PC-3 (cell line): ENCODE results near the gene ARHGAP42. TPM values are rescaled to one million over a fixed set of nuclear protein-coding genes. Genes with fewer than 3 reads are reported as not detected.
"Not testable (repeated sequence)": the region's sequence is repeated elsewhere in the genome, so short reads cannot be mapped to it uniquely, and the experiment has no call there.

Source experiments
- ATAC-seq: fragments of 200-7000 bp; cut with Tn5 transposase; 2 replicates; pipeline ENCODE4 v1.9.1; 2020; ENCODE audit warnings: mild to moderate bottlenecking, moderate library complexity
- BruUV-seq: library from RNA; stranded (reverse); fragments of 400-500 nt; replicated peaks from 2 replicates; lab custom pipeline; 2021; lab: Mats Ljungman, UMichigan
- CTCF ChIA-PET: fragments of 300-600 bp; sonication (Branson Sonifier 250); formaldehyde crosslinking; loops from one replicate; lab custom pipeline; 2022; ENCODE audit warnings: antibody characterized with exemption; lab: Charles Lee
- POLR2A ChIA-PET: fragments of 300-600 bp; sonication (Branson Sonifier 250); formaldehyde crosslinking; loops from one replicate; lab custom pipeline; 2022; ENCODE audit warnings: antibody characterized with exemption; ENCODE audit not compliant: unreplicated experiment; lab: Charles Lee
- DNase-seq: peaks from one replicate; pipeline ENCODE4 v3.0.0-alpha.2; 2015
- H2AFZ ChIP-seq: fragments of 300-600 bp; sonication (generic); 2 replicates; pipeline ENCODE4 v1.6.0; 2016; ENCODE audit warnings: antibody characterized with exemption, low read length
- H3F3A ChIP-seq: fragments of 300-600 bp; sonication (generic); one replicate; pipeline ENCODE4 v1.6.0; 2017; ENCODE audit warnings: antibody characterized with exemption, low read length, control low read depth, mild to moderate bottlenecking; ENCODE audit not compliant: unreplicated experiment
- H3K27ac ChIP-seq: fragments of 300-600 bp; sonication (generic); 2 replicates; pipeline ENCODE4 v1.5.1; 2016; ENCODE audit warnings: mild to moderate bottlenecking, low read length
- H3K27me3 ChIP-seq: fragments of 300-600 bp; sonication (generic); 2 replicates; pipeline ENCODE4 v1.6.1; 2016; ENCODE audit warnings: low read length, mixed read lengths
- H3K36me3 ChIP-seq: fragments of 300-600 bp; sonication (generic); 2 replicates; pipeline ENCODE4 v1.6.1; 2016; ENCODE audit warnings: low read depth, mixed run types, low read length, mixed read lengths
- H3K4me1 ChIP-seq: fragments of 300-600 bp; sonication (generic); 2 replicates; pipeline ENCODE4 v1.5.1; 2016; ENCODE audit warnings: low read length; ENCODE audit not compliant: insufficient read depth
- H3K4me2 ChIP-seq: fragments of 300-600 bp; sonication (generic); 2 replicates; pipeline ENCODE4 v1.6.0; 2016; ENCODE audit warnings: low read length
- H3K4me3 ChIP-seq: fragments of 300-600 bp; sonication (generic); 2 replicates; pipeline ENCODE4 v1.5.1; 2016; ENCODE audit warnings: mild to moderate bottlenecking, low read length, mixed read lengths
- H3K79me2 ChIP-seq: fragments of 300-600 bp; sonication (generic); 2 replicates; pipeline ENCODE4 v1.6.1; 2017; ENCODE audit warnings: low read length, mixed read lengths
- H3K9ac ChIP-seq: fragments of 300-600 bp; sonication (generic); 2 replicates; pipeline ENCODE4 v1.6.0; 2016; ENCODE audit warnings: mild to moderate bottlenecking, low read length
- H3K9me2 ChIP-seq: fragments of 300-600 bp; sonication (generic); replicated peaks from 2 replicates; pipeline ENCODE4 v1.6.1; 2016; ENCODE audit warnings: mixed run types, low read length, mixed read lengths
- H3K9me3 ChIP-seq: fragments of 300-600 bp; sonication (generic); 2 replicates; pipeline ENCODE4 v1.6.1; 2016; ENCODE audit warnings: low read length, mixed read lengths
- H4K20me1 ChIP-seq: fragments of 300-600 bp; sonication (generic); 2 replicates; pipeline ENCODE4 v1.6.1; 2016; ENCODE audit warnings: low read length, mixed read lengths
- CTCF ChIP-seq: fragments of 300-600 bp; sonication (generic); conservative IDR thresholded peaks from 2 replicates; pipeline ENCODE4 v1.5.1; 2017; ENCODE audit warnings: antibody characterized with exemption, low read depth, mild to moderate bottlenecking, low read length
- EZH2 ChIP-seq: fragments of 300-600 bp; sonication (generic); IDR thresholded peaks from one replicate; pipeline ENCODE4 v1.6.1; 2017; ENCODE audit warnings: antibody characterized with exemption, mild to moderate bottlenecking, low read length; ENCODE audit not compliant: unreplicated experiment
- EZH2phosphoT487 ChIP-seq: fragments of 300-600 bp; sonication (generic); IDR thresholded peaks from 2 replicates; pipeline ENCODE4 v1.6.1; 2018; ENCODE audit warnings: mild to moderate bottlenecking, antibody characterized with exemption, low read length, borderline replicate concordance
- intact Hi-C: fragments of 100-400 bp; cut with micrococcal nuclease; formaldehyde crosslinking; loops from 2 replicates; pipeline ENCODE4 v1.9.0; 2023
- total RNA-seq: library from RNA; depleted of rRNA; stranded (reverse); fragments of >200 nt; gene quantifications from 2 replicates; pipeline ENCODE4 v1.2.3, GENCODE V29; 2014

Gene ARHGAP42
- total RNA-seq, 1 experiment from 2014 or later: 12.1 TPM

- no TSS peak for BruUV-seq
- H3K4me2 ChIP-seq: no peak overlapping the region
- H3K4me3 ChIP-seq: no peak overlapping the region
- no peaks in the 10 kb centered on the region for H3K27me3 ChIP-seq
- H3K9ac ChIP-seq: no peak overlapping the region
- TF ChIP-seq EZH2 (no peak), CTCF (no peak), EZH2phosphoT487 (no peak)
- H2AFZ ChIP-seq: no peak overlapping the region
- no peak overlapping the region for H3K27ac ChIP-seq
- no peaks in the 10 kb centered on the region for H3K79me2 ChIP-seq
- ATAC-seq (no peak), DNase-seq (no peak)
- intact Hi-C loops: no loop called here
- peaks cover 7% of the 10 kb centered on the region for H3K4me1 ChIP-seq
- H3K9me3 ChIP-seq: no peaks in the 10 kb centered on the region
- no peaks in the 10 kb centered on the region for H3F3A ChIP-seq
- no peaks in the 10 kb centered on the region for H4K20me1 ChIP-seq
- POLR2A ChIA-PET: no interaction called here
- H3K9me2 ChIP-seq: no peaks in the 10 kb centered on the region
- no peaks in the 10 kb centered on the region for H3K36me3 ChIP-seq
- CTCF ChIA-PET: no interaction called here
These were observed 208.4 kb downstream of the ARHGAP42 start for GRCh38 chr11:100895449-100895848.

- H3K27me3 ChIP-seq, H2AFZ ChIP-seq, H3K9me2 ChIP-seq, ATAC-seq, BruUV-seq, DNase-seq, H3F3A ChIP-seq, POLR2A ChIA-PET, H3K4me1 ChIP-seq, H3K27ac ChIP-seq, H3K36me3 ChIP-seq, H3K79me2 ChIP-seq, intact Hi-C loops, CTCF ChIA-PET, H3K9me3 ChIP-seq, H3K9ac ChIP-seq, H4K20me1 ChIP-seq, H3K4me2 ChIP-seq, H3K4me3 ChIP-seq: not testable (repeated sequence)
These were observed 208.9 kb downstream of the ARHGAP42 start for GRCh38 chr11:100895976-100896375.

- H3K4me3 ChIP-seq, H3K4me2 ChIP-seq, DNase-seq, ATAC-seq, H3K9me2 ChIP-seq, H3K27me3 ChIP-seq, H2AFZ ChIP-seq, H3K9ac ChIP-seq, intact Hi-C loops, H3K27ac ChIP-seq, BruUV-seq, H3K79me2 ChIP-seq, POLR2A ChIA-PET, H3F3A ChIP-seq, H3K36me3 ChIP-seq, H4K20me1 ChIP-seq, CTCF ChIA-PET, H3K9me3 ChIP-seq, H3K4me1 ChIP-seq: not testable (repeated sequence)
These were observed 214.4 kb downstream of the ARHGAP42 start for GRCh38 chr11:100901471-100901870.

GRCh38 chr11:100902454-100903141 lies 215.5 kb downstream of the ARHGAP42 start:
- no peak overlapping the region for H3K4me3 ChIP-seq
- H2AFZ ChIP-seq: no peak overlapping the region
- no peaks in the 10 kb centered on the region for H3K9me3 ChIP-seq
- H3K9ac ChIP-seq: no peak overlapping the region
- no peaks in the 10 kb centered on the region for H4K20me1 ChIP-seq
- no peaks in the 10 kb centered on the region for H3K36me3 ChIP-seq
- no peaks in the 10 kb centered on the region for H3K27me3 ChIP-seq
- ChIA-PET POLR2A (no interaction called here), CTCF (no interaction called here)
- no peaks in the 10 kb centered on the region for H3K79me2 ChIP-seq
- H3K9me2 ChIP-seq: no peaks in the 10 kb centered on the region
- TF ChIP-seq CTCF (no peak), EZH2phosphoT487 (no peak), EZH2 (no peak)
- no peak overlapping the region for H3K27ac ChIP-seq
- no peak for DNase-seq
- no peaks in the 10 kb centered on the region for H3K4me1 ChIP-seq
- no peak for ATAC-seq
- BruUV-seq: no TSS peak
- H3F3A ChIP-seq: no peaks in the 10 kb centered on the region
- intact Hi-C loops: no loop called here
- no peak overlapping the region for H3K4me2 ChIP-seq
